OCI-LY1 (cell line): ENCODE measurements around the gene STEAP4.
"Not testable (repeated sequence)": the region's sequence is repeated elsewhere in the genome, so short reads cannot be mapped to it uniquely, and the experiment has no call there.

Source experiments
- H2AFZ ChIP-seq: fragments of 200-600 bp; sonication (generic), shearing (Covaris generic); 2 replicates; pipeline ENCODE4 v1.6.0; 2014; ENCODE audit warnings: antibody characterized with exemption, mild to moderate bottlenecking, low read length
- H3F3A ChIP-seq: fragments of 200-600 bp; sonication (generic), shearing (Covaris generic); 2 replicates; pipeline ENCODE4 v1.6.0; 2014; ENCODE audit warnings: mild to moderate bottlenecking, antibody characterized with exemption, low read length, moderate library complexity; ENCODE audit not compliant: insufficient read depth
- H3K27ac ChIP-seq: fragments of 200-600 bp; sonication (generic); 2 replicates; pipeline ENCODE4 v1.5.1; 2014; ENCODE audit warnings: low read length, mixed run types, mild to moderate bottlenecking, low read depth; ENCODE audit not compliant: poor library complexity, severe bottlenecking
- H3K27me3 ChIP-seq: fragments of 200-600 bp; sonication (generic); 2 replicates; pipeline ENCODE4 v1.6.0; 2014; ENCODE audit warnings: antibody characterized with exemption, mild to moderate bottlenecking, low read length, moderate library complexity; ENCODE audit not compliant: insufficient read depth
- H3K36me3 ChIP-seq: fragments of 200-600 bp; sonication (generic); 2 replicates; pipeline ENCODE4 v1.6.1; 2014; ENCODE audit warnings: mild to moderate bottlenecking, antibody characterized with exemption, low read length, moderate library complexity, mixed read lengths; ENCODE audit not compliant: insufficient read depth
- H3K4me1 ChIP-seq: fragments of 200-600 bp; sonication (generic); 2 replicates; pipeline ENCODE4 v1.5.1; 2014; ENCODE audit warnings: mild to moderate bottlenecking, low read length, moderate library complexity; ENCODE audit not compliant: insufficient read depth, severe bottlenecking
- H3K4me2 ChIP-seq: fragments of 200-600 bp; sonication (generic), shearing (Covaris generic); 2 replicates; pipeline ENCODE4 v1.6.1; 2014; ENCODE audit warnings: low read length
- H3K4me3 ChIP-seq: fragments of 200-600 bp; sonication (generic); 2 replicates; pipeline ENCODE4 v1.5.1; 2014; ENCODE audit warnings: low read length, low read depth, mild to moderate bottlenecking, mixed read lengths; ENCODE audit not compliant: poor library complexity, severe bottlenecking
- H3K79me2 ChIP-seq: fragments of 200-600 bp; shearing (Covaris generic); 2 replicates; pipeline ENCODE4 v1.6.1; 2016; ENCODE audit warnings: mixed run types, low read length, mixed read lengths; ENCODE audit not compliant: insufficient read depth
- H3K9ac ChIP-seq: fragments of 200-600 bp; sonication (generic), shearing (Covaris generic); 2 replicates; pipeline ENCODE4 v1.6.1; 2014; ENCODE audit warnings: mild to moderate bottlenecking, low read length, mixed read lengths
- H3K9me2 ChIP-seq: fragments of 200-600 bp; sonication (generic), shearing (Covaris generic); 2 replicates; pipeline ENCODE4 v1.6.1; 2014; ENCODE audit warnings: low read depth, mild to moderate bottlenecking, low read length, mixed read lengths
- H3K9me3 ChIP-seq: fragments of 200-600 bp; shearing (Covaris generic); 2 replicates; pipeline ENCODE4 v1.6.1; 2014; ENCODE audit warnings: low read length, mixed read lengths
- H4K20me1 ChIP-seq: fragments of 200-600 bp; sonication (generic), shearing (Covaris generic); 2 replicates; pipeline ENCODE4 v1.6.0; 2016; ENCODE audit warnings: mild to moderate bottlenecking, low read length; ENCODE audit not compliant: insufficient read depth
- CTCF ChIP-seq: fragments of 200-600 bp; sonication (generic), shearing (Covaris generic); IDR thresholded peaks from 2 replicates; pipeline ENCODE4 v1.5.1; 2017; ENCODE audit warnings: mild to moderate bottlenecking, antibody characterized with exemption, low read length, moderate library complexity, mixed read lengths
- EZH2 ChIP-seq: fragments of 200-600 bp; sonication (generic), shearing (Covaris generic); IDR thresholded peaks from 2 replicates; pipeline ENCODE4 v1.8.0; 2017; ENCODE audit warnings: borderline replicate concordance, mixed run types, mild to moderate bottlenecking, antibody characterized with exemption, low read length, moderate library complexity, mixed read lengths

The STEAP4 gene

DNA sequence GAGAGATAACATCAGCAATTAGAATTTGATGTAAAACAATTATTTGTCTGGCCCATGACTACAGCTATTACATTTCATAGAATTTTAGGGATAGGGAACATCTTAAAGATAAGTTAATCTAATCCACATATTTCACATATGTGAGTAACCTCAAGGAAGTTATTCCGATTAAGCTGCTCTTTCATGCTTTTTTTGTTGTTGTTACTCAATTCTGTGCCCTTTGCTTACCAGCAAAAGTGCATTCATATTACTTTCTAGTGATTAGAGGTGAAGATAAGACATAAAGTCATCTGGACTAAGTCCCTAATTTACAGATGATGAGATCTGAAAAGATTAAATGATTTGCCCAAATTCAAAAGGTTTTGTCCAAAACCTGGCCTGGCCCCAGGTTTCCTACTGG lies 46.0 kb downstream of the STEAP4 start:
- Histone ChIP-seq H3K4me3 (no peak overlapping the region), H3K27me3 (no peaks in the 10 kb centered on the region), H3K27ac (no peak overlapping the region), H3K9me3 (no peaks in the 10 kb centered on the region), H3K79me2 (no peaks in the 10 kb centered on the region), H3K9ac (no peak overlapping the region), H3K36me3 (no peaks in the 10 kb centered on the region), H4K20me1 (no peaks in the 10 kb centered on the region), H3K4me1 (no peaks in the 10 kb centered on the region), H3K9me2 (no peaks in the 10 kb centered on the region), H2AFZ (no peak overlapping the region), H3K4me2 (no peak overlapping the region), H3F3A (no peaks in the 10 kb centered on the region)
- no peak for TF ChIP-seq EZH2
- no peak for TF ChIP-seq CTCF

DNA sequence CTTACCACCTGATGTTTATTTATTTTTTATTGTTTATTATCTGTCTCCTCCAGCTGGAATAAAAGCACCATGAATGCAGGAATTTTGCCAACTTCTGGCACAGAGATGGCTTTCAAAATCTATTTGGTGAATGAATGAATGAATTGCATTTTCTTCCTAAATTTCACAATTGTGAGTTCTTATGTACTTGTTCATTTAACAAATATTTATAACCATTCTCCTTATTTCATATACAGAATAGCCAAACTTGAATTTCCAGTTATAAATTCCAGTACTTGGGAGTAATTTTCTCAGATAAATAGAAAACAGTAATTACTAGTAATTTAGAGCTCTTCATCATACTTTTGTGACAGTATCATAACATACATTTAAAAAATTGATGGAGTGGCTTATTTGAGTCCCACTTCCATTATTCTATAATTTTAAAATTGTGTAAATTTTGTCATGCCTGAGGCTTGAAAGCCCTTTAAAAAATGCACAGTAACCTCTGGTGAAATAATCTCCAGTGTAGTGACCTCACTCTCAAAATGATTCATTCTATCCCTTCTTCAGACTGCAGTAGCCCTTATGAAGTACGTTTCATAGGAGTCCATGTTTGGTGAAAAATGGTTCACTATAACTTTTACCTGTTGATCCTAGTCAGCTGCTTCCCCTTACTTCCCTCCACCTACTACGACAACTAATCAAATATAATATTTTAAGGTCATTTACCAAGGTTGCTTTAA lies 46.9 kb downstream of the STEAP4 start:
- no peak overlapping the region for H3K4me3 ChIP-seq
- no peaks in the 10 kb centered on the region for H3K4me1 ChIP-seq
- no peaks in the 10 kb centered on the region for H3K79me2 ChIP-seq
- no peaks in the 10 kb centered on the region for H3K36me3 ChIP-seq
- no peak overlapping the region for H3K27ac ChIP-seq
- no peaks in the 10 kb centered on the region for H4K20me1 ChIP-seq
- no peak overlapping the region for H3K4me2 ChIP-seq
- no peaks in the 10 kb centered on the region for H3K9me2 ChIP-seq
- no peaks in the 10 kb centered on the region for H3F3A ChIP-seq
- TF ChIP-seq EZH2 (no peak), CTCF (no peak)
- no peaks in the 10 kb centered on the region for H3K9me3 ChIP-seq
- no peak overlapping the region for H3K9ac ChIP-seq
- no peaks in the 10 kb centered on the region for H3K27me3 ChIP-seq
- no peak overlapping the region for H2AFZ ChIP-seq

DNA sequence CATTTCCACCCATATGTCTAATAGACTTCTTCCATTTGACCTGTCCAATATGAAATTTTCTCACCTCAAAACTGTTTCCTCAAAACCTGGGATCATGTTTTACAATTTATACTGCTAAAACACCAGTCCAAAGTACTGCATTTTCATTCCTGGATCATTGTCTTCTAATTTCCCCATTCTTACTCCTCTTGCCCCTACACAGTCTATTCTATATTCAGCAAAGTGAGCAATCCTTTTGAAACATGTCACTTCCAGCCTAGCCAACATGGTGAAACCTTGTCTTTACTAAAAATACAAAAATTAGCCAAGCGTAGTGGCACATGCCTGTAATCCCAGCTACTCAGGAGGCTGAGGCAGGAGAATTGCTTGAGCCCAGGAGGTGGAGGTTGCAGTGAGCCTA lies 48.4 kb downstream of the STEAP4 start:
- not testable (repeated sequence) for H3F3A ChIP-seq, H3K79me2 ChIP-seq, H3K9me3 ChIP-seq, H3K36me3 ChIP-seq, H2AFZ ChIP-seq, H3K9me2 ChIP-seq, H3K9ac ChIP-seq, H4K20me1 ChIP-seq, H3K4me3 ChIP-seq, H3K27me3 ChIP-seq, H3K4me1 ChIP-seq, H3K4me2 ChIP-seq, H3K27ac ChIP-seq

- no peak overlapping the region for H3K9ac ChIP-seq
- no peaks in the 10 kb centered on the region for H3K4me1 ChIP-seq
- H3K27me3 ChIP-seq: no peaks in the 10 kb centered on the region
- H2AFZ ChIP-seq: no peak overlapping the region
- peaks cover 4% of the 10 kb centered on the region; the same call in 1 of the 2 replicates for H3K9me3 ChIP-seq
- TF ChIP-seq CTCF: no peak
- no peak for TF ChIP-seq EZH2
- H4K20me1 ChIP-seq: no peaks in the 10 kb centered on the region
- H3K36me3 ChIP-seq: no peaks in the 10 kb centered on the region
- no peak overlapping the region for H3K4me3 ChIP-seq
- no peaks in the 10 kb centered on the region for H3F3A ChIP-seq
- no peaks in the 10 kb centered on the region for H3K79me2 ChIP-seq
- no peaks in the 10 kb centered on the region for H3K9me2 ChIP-seq
- H3K4me2 ChIP-seq: no peak overlapping the region
- no peak overlapping the region for H3K27ac ChIP-seq
Observed at GRCh38 chr7:88256906-88257305, 49.8 kb downstream of the STEAP4 start.
